Epithelial cell of esophagus (primary cell): ENCODE data around the gene KYAT1.

Experiments used
- DNase-seq: peaks from one replicate; pipeline ENCODE4 v3.0.0; 2010; ENCODE audit warnings: low read depth
- H3K4me3 ChIP-seq: 2 replicates; pipeline ENCODE4 v1.5.1; 2011; ENCODE audit warnings: mild to moderate bottlenecking, low read length, control low read depth
- TF ChIP-seq, protein P1 (sequence below): IDR thresholded peaks from 2 replicates; pipeline ENCODE4 v1.5.1; 2011; ENCODE audit warnings: low read depth, mild to moderate bottlenecking, low read length, control low read depth, inconsistent platforms; ENCODE audit not compliant: insufficient read depth; ENCODE audit errors: missing control alignments

KYAT1 gene

DNA sequence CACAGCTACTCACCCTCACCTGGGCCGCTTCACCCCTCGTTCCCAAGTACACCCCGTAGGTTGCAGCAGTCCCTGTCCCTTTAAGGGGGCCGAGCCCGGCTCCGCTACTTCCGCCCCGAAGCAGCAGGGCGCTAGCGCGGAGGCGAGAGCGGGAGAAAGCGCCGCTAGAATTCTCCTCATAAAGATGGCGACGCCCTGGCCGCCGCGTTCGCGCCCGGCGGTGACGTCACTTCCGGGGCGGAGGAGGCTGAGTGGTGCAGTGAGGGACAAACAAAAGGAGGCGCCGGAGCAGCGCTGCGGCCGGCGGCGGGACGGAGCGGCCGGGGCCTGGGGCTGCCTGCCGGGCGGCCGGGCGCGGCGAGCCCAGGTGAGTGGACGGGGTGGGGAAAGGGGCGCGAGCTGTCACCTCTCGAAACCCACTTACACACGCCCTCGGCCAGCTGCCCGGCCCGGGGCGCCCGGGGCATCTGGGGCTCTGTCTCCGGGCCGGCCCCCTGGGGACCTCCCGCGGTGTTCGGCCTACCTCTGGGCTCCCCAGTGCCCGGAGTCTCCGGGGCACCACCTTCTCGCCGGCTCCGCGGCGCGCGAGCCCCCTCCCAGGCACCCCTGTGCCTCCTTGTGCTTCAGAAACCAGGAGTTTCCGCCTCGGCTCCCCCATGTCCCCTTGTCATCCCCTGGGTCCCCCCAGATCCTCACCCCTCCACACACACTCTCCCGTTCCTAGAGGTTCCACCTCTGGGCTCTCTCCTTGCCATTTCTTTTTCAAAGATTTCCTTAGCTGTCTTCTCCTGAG lies at the start of gene KYAT1, which contains the start of gene LRRC8A:
Gene KYAT1, minus strand, starts transcription at position 67 of the 793 bp plus-strand sequence. CDS start 36,545 bp downstream, outside the sequence.
Gene LRRC8A, plus strand, starts transcription at position 250 of the 793 bp plus-strand sequence. CDS start 25,032 bp downstream, outside the sequence.
- peak; percentile 97 for DNase-seq
- TF ChIP-seq, protein P1, sequence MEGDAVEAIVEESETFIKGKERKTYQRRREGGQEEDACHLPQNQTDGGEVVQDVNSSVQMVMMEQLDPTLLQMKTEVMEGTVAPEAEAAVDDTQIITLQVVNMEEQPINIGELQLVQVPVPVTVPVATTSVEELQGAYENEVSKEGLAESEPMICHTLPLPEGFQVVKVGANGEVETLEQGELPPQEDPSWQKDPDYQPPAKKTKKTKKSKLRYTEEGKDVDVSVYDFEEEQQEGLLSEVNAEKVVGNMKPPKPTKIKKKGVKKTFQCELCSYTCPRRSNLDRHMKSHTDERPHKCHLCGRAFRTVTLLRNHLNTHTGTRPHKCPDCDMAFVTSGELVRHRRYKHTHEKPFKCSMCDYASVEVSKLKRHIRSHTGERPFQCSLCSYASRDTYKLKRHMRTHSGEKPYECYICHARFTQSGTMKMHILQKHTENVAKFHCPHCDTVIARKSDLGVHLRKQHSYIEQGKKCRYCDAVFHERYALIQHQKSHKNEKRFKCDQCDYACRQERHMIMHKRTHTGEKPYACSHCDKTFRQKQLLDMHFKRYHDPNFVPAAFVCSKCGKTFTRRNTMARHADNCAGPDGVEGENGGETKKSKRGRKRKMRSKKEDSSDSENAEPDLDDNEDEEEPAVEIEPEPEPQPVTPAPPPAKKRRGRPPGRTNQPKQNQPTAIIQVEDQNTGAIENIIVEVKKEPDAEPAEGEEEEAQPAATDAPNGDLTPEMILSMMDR: no peak
- H3K4me3 ChIP-seq: peak within 1 kb of the TSS; percentile 98

DNA sequence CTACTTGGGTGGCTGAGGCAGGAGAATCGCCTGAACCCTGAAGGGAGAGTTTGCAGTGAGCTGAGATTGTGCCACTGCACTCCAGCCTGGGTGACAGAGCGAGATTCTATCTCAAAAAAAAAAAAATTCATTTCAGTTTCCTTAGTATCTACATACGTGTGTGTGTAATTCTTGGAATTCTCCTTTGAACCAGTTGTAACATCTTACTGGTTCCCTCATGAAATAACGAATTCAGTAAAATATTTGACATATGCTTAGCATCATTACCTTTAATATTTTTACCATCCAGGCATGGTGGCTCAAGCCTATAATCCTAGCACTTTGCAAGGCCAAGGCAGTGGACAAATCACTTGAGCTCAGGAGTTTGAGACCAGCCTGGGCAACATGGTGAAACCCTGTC lies 47.8 kb upstream of the KYAT1 start:
- no peak overlapping the region for H3K4me3 ChIP-seq
- DNase-seq: no peak
- TF ChIP-seq, protein P1: no peak

DNA sequence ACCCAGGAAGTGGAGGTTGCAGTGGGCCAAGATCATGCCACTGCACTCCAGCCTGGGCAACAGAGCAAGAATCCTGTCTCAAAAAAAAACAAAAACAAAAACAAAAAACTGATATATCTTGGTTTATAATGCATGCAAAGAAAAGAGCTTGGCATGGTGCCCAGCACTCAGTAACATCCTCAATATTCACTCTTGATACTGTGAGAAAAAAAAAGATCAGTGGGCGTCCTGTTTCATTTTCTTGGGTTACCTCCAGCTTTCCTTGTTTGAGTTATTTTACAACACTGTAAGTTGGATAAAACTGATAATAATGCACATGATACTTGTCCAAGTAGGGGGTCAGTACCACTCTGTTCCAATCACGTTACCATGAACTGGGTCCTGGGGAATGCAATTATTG lies 46.9 kb upstream of the KYAT1 start:
- TF ChIP-seq, protein P1: no peak
- no peak overlapping the region for H3K4me3 ChIP-seq
- no peak for DNase-seq

DNA sequence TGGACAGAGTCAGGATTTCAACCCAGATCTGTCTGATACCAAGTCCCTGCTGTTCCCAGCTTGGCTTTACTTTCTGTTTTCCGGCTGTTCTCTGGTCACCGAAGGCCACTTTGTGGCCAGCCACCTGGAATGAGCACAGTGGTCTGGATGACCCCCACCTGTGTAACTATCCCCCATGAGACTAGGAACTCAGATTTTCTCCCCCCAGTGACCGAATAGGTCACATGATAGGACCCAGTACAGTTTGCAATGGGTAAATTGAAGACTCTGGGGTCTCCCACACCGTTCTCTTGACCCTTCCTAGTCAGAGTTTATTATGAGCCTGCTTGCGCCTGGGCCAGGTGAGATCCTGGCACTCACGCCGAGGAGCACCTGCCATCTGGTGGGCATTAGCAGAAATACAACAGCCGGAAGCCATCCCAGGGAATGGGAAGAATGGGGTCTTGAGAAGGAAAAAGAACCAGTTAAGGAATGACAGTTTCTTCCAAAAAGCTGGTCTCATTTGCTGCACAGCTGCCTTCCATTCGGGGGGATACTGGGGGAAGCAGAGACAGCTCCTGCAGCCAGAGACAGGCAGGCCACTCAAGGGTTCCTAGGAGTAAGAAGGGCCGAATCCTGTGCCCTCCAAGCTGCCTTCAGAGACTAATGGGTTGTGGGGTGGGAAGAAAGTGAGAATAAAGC lies 46.1 kb upstream of the KYAT1 start:
- no peak overlapping the region for H3K4me3 ChIP-seq
- DNase-seq: peak; percentile 61
- TF ChIP-seq, protein P1: peak; percentile 91

DNA sequence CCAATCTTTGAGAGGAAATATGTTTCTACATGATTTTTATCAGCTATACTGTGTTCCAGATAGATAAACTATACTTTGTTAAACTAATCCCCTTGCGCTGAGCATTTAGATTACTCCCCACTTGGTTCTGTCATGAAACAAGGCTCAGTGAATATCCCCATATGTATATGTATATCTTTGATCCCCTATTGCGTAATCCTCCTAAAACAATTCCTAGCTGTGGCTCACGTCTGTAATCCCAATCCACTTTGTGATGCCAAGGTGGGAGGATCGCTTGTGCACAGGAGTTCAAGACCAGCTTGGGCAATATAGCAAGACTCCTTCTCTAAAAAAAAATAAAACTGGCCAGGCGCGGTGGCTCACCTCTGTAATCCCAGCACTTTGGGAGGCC lies 41.7 kb upstream of the KYAT1 start:
- H3K4me3 ChIP-seq: no peak overlapping the region
- no peak for DNase-seq
- TF ChIP-seq, protein P1: no peak

DNA sequence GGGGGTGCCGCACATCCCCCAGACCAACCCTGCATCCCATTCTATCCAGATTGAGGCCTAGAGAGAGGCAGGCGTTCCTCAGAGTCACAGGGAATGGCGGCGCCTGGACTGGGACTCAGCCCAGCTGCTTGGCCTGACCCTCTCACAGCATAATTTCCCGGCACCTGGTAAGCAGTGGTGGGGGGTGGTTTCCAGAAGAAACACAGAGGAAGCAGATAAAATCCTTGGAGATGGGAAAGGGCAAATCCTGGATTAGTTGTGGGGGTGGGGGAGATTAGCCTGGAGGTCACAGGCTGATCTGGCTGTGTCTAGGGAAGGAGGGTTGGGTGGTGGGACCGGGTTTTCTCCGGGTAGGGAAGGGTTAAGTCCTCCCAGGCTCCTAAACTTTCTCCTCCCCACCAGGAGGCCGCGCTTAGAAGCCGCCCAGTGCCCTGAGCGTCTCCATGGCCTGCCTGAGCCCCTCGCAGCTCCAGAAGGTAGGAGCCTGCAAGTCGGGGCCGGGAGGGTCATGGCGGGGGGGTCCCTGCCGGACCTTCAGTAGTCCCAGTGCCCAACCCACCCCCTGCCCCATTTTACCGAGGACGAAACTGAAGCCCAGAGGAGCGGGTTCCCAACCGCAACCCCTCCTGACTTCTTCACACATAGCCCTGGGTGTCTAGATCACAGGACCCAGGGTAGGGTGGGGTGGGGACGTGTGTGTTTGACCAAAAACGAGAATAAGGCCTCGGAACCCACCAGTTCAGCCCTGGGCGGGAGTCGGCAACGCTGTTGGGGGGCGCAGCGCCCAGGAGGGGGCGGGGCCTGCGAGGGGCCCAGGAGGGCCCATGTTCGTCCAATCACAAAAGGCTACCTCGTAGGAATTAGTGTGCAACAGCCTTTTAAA lies 40.4 kb upstream of the KYAT1 start:
- peak overlapping the region; percentile 34 for H3K4me3 ChIP-seq
- TF ChIP-seq, protein P1: no peak
- no peak for DNase-seq
